ENCODE results near the gene OLFML1.
"Not testable (repeated sequence)": the region's sequence is repeated elsewhere in the genome, so short reads cannot be mapped to it uniquely, and the experiment has no call there.

Gene OLFML1

DNA sequence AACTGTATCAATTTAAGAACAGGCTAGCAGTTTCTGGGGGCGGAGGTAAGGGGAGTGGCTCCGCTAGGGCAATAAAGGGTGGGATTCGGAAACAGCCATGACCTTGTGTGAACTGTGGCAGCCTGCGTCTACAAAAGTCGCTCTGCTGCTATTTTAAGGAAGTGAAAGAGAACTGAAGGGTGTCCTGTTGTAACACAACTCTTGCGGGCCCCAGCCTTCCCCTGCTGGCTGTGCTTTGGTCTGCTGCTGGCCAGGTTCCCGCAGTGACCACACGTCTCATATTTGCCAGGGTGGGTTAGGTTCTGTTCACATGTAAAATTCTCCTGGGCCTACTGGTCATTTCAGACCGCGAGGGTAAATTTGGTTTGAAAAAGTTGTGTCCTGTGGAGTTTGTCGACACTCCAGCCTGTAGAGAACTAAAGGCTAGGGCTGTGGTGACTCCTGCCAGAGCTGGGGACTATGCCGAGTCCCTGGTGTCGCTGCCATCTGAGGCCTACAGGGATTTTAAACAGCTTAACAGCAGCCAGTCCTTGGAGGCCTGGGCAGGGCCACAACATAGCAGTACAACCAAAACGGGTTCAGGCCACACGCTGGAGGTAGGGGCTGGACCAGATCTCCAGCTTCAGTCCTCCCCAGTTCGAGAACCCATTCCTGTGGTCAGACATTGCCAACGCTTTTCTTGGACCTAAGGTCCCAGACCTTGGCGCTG is 27.4 kb downstream of the OLFML1 start:
- no peak for DNase-seq (ENCODE audit: low read depth)

DNA sequence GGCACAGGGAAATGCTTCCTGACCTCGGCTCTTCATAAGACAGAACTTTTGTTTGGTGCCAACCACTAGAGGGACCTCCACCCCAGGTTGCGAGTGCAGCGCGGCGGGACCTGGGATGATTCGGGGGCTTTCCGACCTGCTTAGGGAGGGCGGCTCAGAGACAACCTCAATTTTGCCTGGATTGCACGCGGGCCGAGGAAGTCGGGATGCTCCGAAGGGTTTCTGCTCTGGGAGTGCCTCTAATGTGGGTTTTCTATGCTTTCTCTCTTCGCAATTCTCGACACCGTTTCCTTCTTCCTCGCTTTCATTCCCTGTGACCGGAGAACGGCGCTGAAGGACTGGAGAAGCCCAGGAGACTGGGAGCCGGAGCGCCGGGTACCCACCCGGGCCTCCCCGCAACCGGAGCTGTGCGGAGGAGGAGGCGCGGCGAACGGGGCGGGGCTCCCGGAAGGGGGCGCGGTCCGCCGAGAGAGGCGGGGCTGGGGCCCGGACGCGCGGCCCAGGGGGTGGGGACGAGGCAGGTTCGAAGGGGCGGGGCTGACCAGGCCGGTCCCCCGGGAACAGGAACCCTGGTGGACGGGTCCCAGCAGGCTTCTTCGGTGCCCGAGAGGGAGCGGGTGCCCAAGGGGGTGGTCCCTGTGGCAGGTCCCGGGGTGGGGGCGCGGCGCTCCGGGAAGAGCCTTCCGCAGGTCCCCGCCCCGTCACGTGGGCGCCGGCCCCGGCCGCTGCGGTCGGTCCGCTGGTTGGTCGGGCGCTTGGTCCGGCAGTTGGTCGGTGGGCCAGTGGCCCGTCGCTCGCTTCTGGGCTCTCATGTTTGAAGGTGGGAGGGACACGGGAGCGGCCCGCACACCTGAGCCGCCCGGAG is 28.2 kb downstream of the OLFML1 start, which contains the start of gene PPFIBP2:
PPFIBP2 (plus strand) TSS at position 766 of the 865 bp plus-strand sequence. CDS start 35,477 bp downstream, outside the sequence.
- DNase-seq (ENCODE audit: low read depth): peak; percentile 71

DNA sequence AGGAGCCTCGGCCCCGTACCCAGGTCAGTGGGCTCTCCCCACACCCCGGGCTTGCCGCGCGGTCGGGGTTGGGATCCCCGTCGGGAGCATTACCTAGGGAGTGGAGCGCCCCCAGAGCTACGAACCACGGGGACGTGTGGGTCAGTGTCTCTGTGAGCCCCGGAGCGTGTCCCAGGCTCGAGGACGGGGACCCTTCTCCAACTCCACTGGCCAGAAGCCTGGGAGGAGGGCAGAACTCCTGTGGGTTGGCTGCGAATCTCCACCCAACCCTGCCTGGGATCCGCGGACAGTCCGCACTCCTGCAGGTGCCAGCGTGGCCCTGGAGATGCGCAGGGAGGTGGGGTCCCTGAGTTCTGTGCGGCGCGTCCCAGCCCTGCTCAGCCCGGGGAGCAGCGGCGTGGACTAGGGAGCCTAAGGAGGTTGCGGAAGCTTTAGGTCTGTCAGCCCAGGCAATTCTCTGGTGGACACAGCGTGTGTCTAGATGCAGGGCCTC is 28.8 kb downstream of the OLFML1 start:
- DNase-seq (ENCODE audit: low read depth): no peak

DNA sequence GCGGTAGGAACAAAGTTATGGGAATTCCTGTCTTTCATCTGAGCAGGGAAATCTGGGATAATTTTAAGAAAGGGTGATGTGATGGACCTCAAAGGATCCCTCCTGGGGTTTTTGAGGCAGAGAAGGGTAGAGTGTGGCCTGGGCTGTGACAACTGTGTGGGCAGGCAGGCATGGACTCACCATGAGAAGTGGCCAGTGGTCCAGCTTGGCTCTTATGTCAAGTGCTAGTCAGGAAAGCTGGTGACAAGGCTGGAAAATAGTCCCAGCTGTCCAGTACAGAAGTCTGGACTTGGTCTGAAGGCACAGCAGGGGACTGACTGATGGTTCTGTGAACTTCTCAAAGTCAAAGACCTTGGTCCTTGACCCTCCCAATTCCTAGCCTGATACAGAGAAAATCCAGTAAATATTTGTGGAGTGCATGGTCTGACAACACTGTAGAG is 30.2 kb downstream of the OLFML1 start:
- DNase-seq (ENCODE audit: low read depth): no peak

DNA sequence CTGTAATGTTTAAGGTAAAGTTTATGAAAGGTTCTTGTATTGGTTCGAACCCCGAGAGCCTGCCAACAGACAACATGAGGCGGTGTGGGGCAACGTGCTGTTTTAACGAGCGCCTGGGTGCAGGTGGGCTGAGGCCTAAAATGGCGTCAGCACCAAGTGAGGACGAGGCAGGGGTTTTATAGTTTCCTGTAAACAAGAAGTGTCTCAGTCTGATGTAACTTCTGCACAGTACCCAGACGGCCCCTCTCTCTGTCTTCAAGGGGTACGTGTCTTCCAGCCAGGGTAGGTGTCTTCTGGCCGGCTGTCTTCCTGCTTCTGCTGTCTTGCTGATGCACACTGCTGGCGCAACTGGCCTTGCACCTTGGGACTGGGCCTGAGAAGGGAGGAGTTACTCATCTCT is 31.2 kb downstream of the OLFML1 start:
- no peak for DNase-seq (ENCODE audit: low read depth)

DNA sequence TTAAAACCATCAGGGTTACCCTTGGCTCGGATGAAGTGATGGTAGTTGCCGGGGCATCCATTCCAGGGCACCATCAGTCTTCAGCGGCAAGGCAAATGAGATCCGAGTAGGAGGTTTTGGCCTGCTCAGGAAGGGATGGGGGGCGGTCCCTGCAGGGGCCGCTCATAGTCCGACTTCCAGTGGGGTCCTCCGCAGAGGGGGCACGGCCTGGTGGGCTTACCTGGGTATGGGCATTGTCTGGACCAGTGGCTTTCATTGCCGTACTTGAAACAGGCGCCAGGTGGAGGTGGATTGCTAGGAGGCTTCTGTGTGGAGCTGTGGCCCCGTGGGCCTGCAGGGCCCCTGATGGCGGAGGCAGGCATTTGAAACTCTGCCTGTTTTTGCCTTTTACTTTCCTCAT is 32.4 kb downstream of the OLFML1 start:
- not testable (repeated sequence) for DNase-seq (ENCODE audit: low read depth)

DNA sequence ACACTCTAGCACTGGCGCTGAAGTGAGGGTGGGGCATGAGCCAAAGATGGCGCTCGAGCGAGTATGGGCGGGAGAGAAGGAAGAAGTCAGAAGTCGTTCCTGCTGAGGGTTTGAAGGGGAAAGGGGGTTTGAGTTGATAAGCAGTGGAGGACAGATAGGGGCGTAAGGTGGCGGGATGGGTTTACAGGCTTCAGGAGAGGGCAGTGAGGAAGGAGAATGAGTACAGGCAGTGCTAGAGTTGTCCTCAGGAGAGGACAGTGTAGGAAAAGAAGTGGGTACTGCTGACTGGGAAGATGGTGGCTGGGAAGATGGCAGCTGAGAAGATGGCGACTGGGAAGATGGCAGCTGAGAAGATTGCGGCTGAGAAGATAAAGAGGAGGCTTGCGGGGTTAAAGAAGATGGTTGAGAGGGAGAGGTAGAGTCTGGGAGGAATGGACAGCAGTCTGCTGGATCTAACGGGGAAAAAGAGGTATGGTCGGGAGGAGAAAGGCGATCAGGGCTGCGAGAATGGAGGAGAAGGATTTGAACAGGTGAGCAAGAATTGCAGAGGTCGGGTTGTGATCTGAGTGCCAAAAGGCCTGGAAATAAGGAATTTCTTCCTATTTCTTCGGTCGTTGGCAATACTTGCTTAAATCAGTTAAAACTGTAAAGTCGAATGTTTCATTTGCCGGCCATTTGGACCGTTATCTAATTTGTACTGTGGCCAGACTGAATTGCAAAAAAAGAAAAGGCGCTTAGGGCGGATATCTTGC is 33.7 kb downstream of the OLFML1 start:
- no peak for DNase-seq (ENCODE audit: low read depth)

DNA sequence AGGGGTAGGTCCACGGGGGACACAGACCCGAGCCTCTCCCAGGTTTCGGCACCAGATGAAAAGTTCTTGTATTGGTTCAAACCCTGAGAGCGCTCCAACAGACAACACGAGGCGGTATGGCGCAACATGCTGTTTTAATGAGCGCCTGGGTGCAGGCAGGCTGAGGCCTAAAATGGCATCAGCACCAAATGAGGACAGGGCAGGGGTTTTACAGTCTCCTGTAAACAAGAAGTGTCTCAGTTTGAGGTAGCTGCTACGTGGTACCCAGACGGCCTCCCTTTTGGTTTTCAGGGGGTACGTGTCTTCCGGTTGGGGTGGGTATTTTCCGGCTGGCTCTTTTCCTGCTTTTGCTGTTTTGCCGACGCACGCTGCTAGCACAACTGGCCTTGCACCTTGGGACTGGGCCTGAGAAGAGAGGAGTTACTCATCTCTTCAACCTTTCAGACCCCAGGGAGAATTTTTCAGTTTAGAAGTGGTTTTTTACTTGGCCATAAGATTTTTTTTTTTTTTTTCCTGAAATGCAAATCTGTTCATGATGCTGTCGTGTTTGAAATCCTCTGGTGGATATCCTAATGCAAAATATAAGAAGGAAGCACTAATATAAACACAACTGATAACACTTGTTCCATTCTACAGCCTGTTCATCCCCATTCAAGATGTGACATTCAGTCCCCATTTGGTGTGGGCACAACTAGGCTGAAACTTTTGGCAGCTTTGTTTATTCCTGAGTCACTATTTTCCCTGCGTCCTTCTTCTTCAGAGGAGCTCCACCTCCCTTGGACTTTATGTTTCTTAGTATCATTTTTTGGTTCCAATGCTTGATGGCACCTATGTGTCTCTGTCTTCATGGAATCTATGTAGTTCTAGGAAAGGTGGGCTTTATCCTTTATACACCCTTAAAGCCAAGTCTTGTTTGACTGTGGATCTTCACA is 35.0 kb downstream of the OLFML1 start:
- DNase-seq (ENCODE audit: low read depth): no peak

DNA sequence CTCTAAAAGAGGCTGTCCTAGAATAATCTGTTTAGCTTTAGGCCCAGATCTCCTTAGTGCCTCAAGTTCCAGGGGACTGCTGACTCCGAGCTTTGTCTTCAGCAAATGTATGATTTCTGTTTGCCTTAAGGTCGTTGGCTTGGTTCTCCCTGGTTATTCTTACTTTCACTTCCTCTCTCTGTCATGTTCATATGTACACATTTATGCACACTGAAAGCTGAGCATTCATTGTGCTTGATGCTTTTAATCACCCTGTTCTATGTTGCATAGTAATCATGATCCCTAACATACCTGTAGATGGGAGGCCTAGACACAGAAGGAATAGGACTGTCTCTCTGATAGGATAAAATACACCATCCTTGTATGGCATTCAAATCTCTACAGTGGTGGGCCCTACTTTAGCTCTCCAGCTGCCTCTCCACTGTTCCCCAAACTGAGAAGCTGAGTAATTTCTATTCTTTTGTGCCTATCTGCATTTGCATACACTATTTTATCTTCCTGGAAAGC is 35.7 kb downstream of the OLFML1 start:
- DNase-seq (ENCODE audit: low read depth): no peak

DNA sequence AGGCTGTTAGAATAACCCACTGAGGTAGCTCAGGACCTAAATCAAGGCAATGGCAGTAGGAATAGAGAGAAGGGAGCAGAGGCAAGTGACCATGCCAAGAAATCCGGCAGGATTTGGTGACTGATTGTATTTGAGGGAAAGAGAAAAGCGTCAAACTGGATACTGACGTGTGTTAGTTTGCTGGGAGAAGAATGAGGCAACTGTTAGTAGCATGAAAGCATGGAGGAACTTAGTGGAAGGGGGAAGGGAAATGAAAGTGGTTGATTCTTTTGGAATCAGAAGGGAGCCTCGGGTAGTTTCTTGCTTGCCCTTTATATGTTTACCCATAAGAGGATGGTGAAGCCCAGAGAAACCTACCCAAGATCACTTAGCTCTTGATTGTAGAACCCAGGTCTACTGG is 36.8 kb downstream of the OLFML1 start:
- DNase-seq (ENCODE audit: low read depth): no peak

DNA sequence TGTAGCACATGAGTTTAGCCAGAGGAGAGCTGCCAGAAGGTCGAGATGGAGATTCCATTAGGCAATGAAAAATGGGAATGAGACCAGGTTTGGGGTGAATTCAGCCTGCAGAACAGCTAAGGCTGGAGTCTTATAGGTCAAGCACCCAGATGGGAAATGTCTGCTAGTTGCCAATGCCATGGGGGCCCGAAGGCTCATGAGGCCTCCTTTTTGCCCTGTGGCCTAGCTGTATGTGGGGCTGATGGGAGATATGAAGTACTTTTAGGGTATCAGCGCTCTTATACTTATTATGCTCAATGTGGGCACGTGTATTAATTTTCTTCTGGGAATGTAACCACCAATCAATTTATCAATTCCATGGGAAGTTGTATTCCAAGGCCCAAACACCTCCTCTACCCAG is 37.2 kb downstream of the OLFML1 start:
- DNase-seq (ENCODE audit: low read depth): no peak

DNA sequence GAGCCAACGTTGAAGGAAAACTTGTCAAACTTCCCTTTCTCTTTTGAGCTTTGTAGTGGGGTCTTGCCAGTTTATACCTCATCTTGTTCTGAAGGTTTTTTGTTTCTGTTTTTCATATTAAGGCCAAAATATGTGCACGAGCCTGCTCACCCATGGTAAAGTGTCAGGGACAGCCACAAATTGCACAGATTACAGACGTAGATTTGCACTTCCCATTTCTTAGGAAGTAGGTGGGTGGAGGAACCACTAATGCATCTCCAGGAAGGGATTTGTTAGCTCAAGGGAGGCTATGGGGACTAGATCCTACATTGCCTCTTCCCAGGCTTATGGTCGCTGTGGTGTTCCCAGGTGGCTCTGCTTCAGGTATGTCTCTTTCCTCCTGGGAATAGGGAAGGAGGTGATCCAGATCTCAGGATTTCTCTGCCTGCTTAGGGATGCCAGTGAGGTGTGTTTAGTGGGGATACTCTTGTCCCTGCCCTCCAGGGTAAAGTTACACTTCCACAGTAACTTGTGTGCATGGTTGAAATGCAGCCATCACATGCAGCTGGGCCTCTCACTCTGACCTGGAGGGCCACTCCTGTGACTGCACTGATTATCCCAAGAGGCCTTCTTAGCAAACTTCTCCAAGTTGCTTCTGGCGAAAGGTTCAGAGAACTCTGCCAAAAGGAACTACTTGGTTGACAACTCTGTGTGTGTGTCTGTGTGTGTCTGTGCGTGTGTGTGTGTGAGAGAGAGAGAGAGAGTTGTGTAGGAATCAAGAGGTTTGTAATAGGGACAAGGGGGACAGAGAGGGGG is 38.3 kb downstream of the OLFML1 start:
- no peak for DNase-seq (ENCODE audit: low read depth)

DNA sequence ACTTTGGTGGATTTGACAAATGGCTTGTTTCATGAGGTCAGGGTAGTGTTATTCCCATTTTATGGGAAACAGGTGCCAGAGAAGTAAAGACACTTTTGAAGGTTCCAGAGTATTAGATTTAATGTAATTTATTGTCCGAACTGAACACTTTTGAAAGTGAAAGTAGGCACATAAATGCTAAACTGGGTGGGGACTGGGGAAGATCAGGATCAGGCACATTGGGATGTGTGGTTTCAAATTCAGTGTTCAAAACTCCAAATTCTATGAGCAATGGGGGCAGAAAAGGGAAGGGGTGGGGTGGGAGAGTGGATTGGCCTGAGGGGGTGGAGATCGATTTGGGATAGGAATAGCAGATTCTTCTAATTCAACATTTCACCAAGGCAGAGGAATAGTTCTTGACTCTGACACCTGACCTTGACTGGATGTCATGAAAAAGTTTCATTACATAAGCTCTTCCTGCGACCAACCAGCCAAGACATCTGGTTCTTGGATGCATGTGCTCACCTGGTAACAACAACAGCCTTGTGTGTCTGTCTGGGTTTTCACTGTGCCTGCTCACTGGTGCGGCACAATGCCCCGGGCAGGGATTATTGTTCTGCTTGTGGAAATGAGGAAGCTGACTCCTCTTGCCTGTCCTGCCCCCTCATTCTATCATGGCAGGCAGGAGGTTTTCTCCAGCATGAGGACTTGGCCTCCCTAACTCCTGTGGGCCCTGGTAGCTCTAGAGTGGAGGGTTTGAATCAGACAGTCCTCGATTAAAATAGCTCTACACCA is 39.3 kb downstream of the OLFML1 start:
- DNase-seq (ENCODE audit: low read depth): no peak

DNA sequence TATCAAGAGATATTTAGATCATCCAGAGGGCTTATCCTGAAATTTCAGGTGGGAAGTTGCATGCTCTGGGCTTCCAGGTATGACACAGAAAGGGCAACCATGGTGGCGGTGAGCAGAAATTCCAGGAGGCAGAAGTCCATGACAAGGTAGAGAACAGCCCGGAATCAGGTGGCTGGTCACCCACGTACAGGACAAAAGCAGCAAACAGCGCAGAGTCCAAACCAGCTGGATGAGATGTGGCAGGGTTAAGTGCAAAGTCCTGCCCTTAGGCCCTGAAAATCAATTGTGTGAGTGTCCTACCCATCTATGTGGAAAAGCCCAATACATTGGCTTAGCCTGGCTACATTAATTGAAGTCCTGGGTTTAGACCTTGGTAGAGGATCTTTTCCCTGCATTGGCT is 40.1 kb downstream of the OLFML1 start:
- no peak for DNase-seq (ENCODE audit: low read depth)

DNA sequence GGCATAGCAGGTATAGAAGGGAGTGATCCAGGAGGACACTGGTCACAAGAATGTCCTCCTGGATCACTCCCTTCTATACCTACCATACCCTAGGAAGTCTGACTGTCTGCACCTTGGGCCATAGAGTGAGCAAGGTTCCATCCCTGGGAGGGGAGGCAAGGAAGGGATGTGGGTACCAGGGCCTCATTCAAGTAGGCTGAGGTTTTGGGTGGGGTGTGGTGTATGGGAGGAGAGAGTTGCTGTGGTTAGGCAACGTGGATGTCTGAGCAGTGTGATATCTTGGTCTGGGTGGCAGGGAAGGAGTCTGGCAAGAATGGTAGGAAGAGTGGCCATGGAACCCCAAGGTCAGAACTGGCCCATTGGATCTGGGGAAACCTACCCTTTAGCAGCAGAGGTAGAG is 41.7 kb downstream of the OLFML1 start:
- peak; percentile 14 for DNase-seq (ENCODE audit: low read depth)

DNA sequence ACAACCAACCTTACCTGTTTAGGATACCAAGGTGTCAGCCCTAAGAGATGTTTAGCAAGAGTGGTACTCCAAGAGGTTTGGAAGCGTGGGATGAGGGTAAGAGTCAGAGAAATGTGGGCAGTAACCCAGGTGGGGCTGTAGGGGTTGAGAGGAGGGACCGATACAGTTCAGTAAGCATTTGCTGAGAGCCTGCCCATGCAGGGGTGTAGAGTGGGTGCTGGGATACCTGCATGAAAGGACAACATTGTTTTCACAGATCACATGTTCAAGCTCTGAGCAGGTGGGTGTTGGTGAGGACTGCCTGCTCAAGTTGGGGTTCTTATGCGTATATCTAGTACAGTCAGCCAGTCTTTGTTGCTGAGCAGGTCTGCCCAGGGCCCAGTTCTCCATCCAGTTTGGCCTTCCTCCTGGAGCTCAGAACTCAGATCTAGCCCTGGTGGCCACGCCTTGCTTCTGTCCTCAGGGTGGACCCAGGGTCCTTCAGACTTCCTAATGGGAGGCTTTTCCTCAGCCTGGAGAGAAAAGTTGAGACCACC is 43.3 kb downstream of the OLFML1 start:
- DNase-seq (ENCODE audit: low read depth): no peak

DNA sequence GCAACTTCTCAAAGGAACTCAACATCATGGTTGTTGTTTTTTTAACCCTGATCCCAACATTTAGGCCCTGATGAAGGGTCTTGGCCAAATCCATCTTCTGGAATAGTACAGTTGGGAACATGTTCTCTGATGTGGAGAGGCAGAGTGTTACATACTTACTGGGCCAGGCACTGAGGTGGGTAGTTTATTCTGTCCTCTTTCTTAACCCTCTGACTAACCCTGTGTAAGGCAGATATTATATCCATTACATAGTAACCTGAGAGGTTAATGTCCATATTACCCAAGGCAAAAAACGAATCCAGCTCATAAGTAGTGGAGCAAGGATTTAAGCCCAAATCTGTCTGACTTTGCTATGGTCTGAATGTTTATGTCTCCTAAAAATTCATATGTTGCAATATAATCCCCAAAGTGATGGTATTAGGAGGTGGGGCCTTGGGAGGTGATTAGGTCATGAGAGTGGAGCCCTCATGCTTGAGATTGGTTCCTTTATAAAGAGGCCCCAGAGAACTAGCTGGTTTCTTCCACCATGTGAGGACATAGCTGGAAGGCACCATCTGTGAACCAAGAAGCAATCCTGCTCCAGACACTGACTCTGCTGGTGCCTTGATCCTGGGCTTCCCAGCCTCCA is 44.8 kb downstream of the OLFML1 start:
- no peak for DNase-seq (ENCODE audit: low read depth)

DNA sequence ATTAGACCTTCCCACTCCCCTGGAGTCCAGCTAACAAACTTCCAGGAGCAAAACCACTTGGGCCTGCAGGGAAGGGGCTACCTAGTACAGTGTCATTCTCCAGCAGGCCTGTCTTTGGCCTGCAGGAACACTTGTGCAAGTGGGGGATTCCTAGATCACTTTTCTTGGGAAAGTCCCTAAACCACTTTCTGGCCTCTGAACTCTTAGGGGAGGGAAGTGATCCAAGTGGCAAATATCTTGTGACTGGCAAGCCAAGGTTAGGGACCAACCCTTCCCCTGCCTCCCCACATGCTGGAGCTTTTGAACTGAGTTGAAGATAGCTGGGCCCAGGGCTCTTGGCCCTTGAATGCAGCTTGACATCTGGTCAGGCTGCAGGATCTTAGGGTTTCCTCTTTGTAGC is 45.7 kb downstream of the OLFML1 start:
- DNase-seq (ENCODE audit: low read depth): no peak
